ENCODE measurements around the gene PAGE2B.

- TF ChIP-seq CTCF (conservative IDR thresholded peaks at IDR 0.05 in 1 of 2, IDR thresholded peaks at IDR 0.05 in 1 of 2; ENCODE audit: extremely low read depth in 1 of 2, insufficient read depth in 1 of 2, low read depth in 1 of 2, low read length in 2 of 2) (no peak), EZH2 (IDR thresholded peaks at IDR 0.05; ENCODE audit: borderline replicate concordance, low read length) (no peak)
These were observed 36.9 kb downstream of the PAGE2B start for GRCh38 chrX:55111578-55112254.
